RWPE2 (cell line): ENCODE data around the gene ARPP21.

Experiments used
- ATAC-seq: fragments of 200-7000 bp; cut with Tn5 transposase; 3 replicates; pipeline ENCODE4 v1.9.1; 2021; ENCODE audit warnings: low read depth
- DNase-seq: peaks from one replicate; pipeline ENCODE4 v3.0.0-alpha.2; 2020; ENCODE audit warnings: low spot score
- H3K27ac ChIP-seq: fragments of 450-650 bp; 2 replicates; pipeline ENCODE4 v1.5.1; 2017; ENCODE audit warnings: mild to moderate bottlenecking; ENCODE audit not compliant: poor library complexity, severe bottlenecking
- H3K27me3 ChIP-seq: fragments of 250-450 bp; sonication (Bioruptor Pico); 2 replicates; pipeline ENCODE4 v1.5.1; 2021; ENCODE audit warnings: mild to moderate bottlenecking, moderate library complexity; ENCODE audit not compliant: insufficient read depth, poor library complexity, severe bottlenecking
- H3K36me3 ChIP-seq: fragments of 250-450 bp; sonication (Bioruptor Pico); 2 replicates; pipeline ENCODE4 v1.5.1; 2020; ENCODE audit warnings: low read depth, mild to moderate bottlenecking, moderate library complexity
- H3K4me1 ChIP-seq: fragments of 250-450 bp; sonication (Bioruptor Pico); 2 replicates; pipeline ENCODE4 v1.5.1; 2021; ENCODE audit warnings: mild to moderate bottlenecking, moderate library complexity; ENCODE audit not compliant: insufficient read depth, poor library complexity, severe bottlenecking
- H3K4me3 ChIP-seq: fragments of 250-450 bp; sonication (Bioruptor Pico); 2 replicates; pipeline ENCODE4 v1.5.1; 2021; ENCODE audit warnings: mild to moderate bottlenecking, moderate library complexity; ENCODE audit not compliant: severe bottlenecking
- H3K9me3 ChIP-seq: fragments of 250-450 bp; sonication (Bioruptor Pico); 2 replicates; pipeline ENCODE4 v1.5.1; 2021; ENCODE audit warnings: mild to moderate bottlenecking, moderate library complexity; ENCODE audit not compliant: severe bottlenecking
- CTCF ChIP-seq: fragments of 450-650 bp; IDR thresholded peaks from one replicate; pipeline ENCODE4 v1.5.1; 2017; ENCODE audit warnings: mild to moderate bottlenecking, moderate library complexity; ENCODE audit not compliant: poor library complexity, severe bottlenecking

Gene ARPP21

GRCh38 chr3:35639254-35640186 is at the start of gene ARPP21:
Gene ARPP21, plus strand, starts transcription at chr3:35639525. Its CDS starts 42,227 bp downstream, at chr3:35681752.
- no peaks in the 10 kb centered on the region for H3K36me3 ChIP-seq
- H3K9me3 ChIP-seq = no peaks in the 10 kb centered on the region
- H3K27me3 ChIP-seq = peaks cover 55% of the 10 kb centered on the region
- H3K4me3 ChIP-seq = no peak within 1 kb of the TSS
- H3K4me1 ChIP-seq = no peaks in the 10 kb centered on the region
- ATAC-seq (peak; percentile 66), DNase-seq (peak; percentile 36)
- no peak for TF ChIP-seq CTCF
- no peak within 1 kb of the TSS for H3K27ac ChIP-seq

GRCh38 chr3:35592589-35593295 is 46.6 kb upstream of the ARPP21 start:
- H3K27me3 ChIP-seq = no peaks in the 10 kb centered on the region
- H3K4me3 ChIP-seq = no peak overlapping the region
- no peak for TF ChIP-seq CTCF
- DNase-seq (no peak), ATAC-seq (no peak)
- H3K27ac ChIP-seq = no peak overlapping the region
- no peaks in the 10 kb centered on the region for H3K36me3 ChIP-seq
- H3K4me1 ChIP-seq = no peaks in the 10 kb centered on the region
- no peaks in the 10 kb centered on the region for H3K9me3 ChIP-seq

- H3K27ac ChIP-seq = no peak overlapping the region
- H3K4me3 ChIP-seq = no peak overlapping the region
- H3K4me1 ChIP-seq = no peaks in the 10 kb centered on the region
- TF ChIP-seq CTCF = no peak
- no peak for ATAC-seq
- no peaks in the 10 kb centered on the region for H3K27me3 ChIP-seq
- no peaks in the 10 kb centered on the region for H3K36me3 ChIP-seq
- no peak for DNase-seq
- H3K9me3 ChIP-seq = no peaks in the 10 kb centered on the region
Observed at GRCh38 chr3:35594739-35595138, 44.6 kb upstream of the ARPP21 start.

GRCh38 chr3:35596335-35596995 is 42.9 kb upstream of the ARPP21 start:
- Histone ChIP-seq H3K27ac (no peak overlapping the region), H3K9me3 (no peaks in the 10 kb centered on the region), H3K36me3 (no peaks in the 10 kb centered on the region), H3K4me3 (no peak overlapping the region), H3K27me3 (no peaks in the 10 kb centered on the region), H3K4me1 (no peaks in the 10 kb centered on the region)
- DNase-seq = no peak
- no peak for TF ChIP-seq CTCF
- no peak for ATAC-seq
